Thoracic aorta (tissue), 2 donors: ENCODE data around the gene SLC27A4. TPM values are rescaled to one million over a fixed set of nuclear protein-coding genes. Genes with fewer than 3 reads are reported as not detected.

ENCODE experiments used
- ATAC-seq: fragments of 150-250 bp; one replicate; pipeline ENCODE4 v1.8.0; 2017; ENCODE audit warnings: low read depth; ENCODE audit not compliant: insufficient number of reproducible peaks, low FRiP score
- DNase-seq: peaks from one replicate; pipeline ENCODE4 v3.0.0-alpha.2; 2020; ENCODE audit warnings: low spot score
- H3K27ac ChIP-seq, 2 donors: fragments of 200-600 bp; sonication (generic); 1 replicate in 1 of 2; 2 replicates in 1 of 2; pipeline ENCODE4 v1.5.1; 2016; ENCODE audit warnings: mild to moderate bottlenecking in 2 of 2, moderate library complexity in 2 of 2
- H3K27me3 ChIP-seq: fragments of 200-600 bp; sonication (generic); replicated peaks from 2 replicates; pipeline ENCODE4 v1.6.0; 2016; ENCODE audit warnings: mild to moderate bottlenecking; ENCODE audit not compliant: insufficient read depth
- H3K36me3 ChIP-seq: fragments of 200-600 bp; sonication (generic); one replicate; pipeline ENCODE4 v1.5.1; 2016
- H3K4me1 ChIP-seq, 2 donors: fragments of 200-600 bp; sonication (generic); 1 replicate in 1 of 2; 2 replicates in 1 of 2; pipeline versions ENCODE4 v1.5.1 to v1.6.0; 2016; ENCODE audit warnings: low read depth in 2 of 2, mild to moderate bottlenecking in 1 of 2; ENCODE audit not compliant: control insufficient read depth in 1 of 2
- H3K4me3 ChIP-seq: fragments of 200-600 bp; sonication (generic); 2 replicates; pipeline ENCODE4 v1.5.1; 2016; ENCODE audit warnings: mild to moderate bottlenecking
- H3K9me3 ChIP-seq: fragments of 200-600 bp; sonication (generic); 2 replicates; pipeline ENCODE4 v1.5.1; 2016
- total RNA-seq, 2 donors: library from RNA; depleted of rRNA; stranded (reverse); fragments of >200 nt; gene quantifications; one replicate each; pipeline versions ENCODE4 v1.1.0 to v1.2.3, GENCODE V29; 2016
- TF ChIP-seq, protein P1 (sequence below): fragments of 200-600 bp; sonication (generic); IDR thresholded peaks from one replicate; pipeline ENCODE4 v1.5.1; 2019; ENCODE audit warnings: antibody characterized with exemption

Gene SLC27A4
- total RNA-seq, 2 donors from 2014 or later, result 20.9 to 36.8 TPM

DNA sequence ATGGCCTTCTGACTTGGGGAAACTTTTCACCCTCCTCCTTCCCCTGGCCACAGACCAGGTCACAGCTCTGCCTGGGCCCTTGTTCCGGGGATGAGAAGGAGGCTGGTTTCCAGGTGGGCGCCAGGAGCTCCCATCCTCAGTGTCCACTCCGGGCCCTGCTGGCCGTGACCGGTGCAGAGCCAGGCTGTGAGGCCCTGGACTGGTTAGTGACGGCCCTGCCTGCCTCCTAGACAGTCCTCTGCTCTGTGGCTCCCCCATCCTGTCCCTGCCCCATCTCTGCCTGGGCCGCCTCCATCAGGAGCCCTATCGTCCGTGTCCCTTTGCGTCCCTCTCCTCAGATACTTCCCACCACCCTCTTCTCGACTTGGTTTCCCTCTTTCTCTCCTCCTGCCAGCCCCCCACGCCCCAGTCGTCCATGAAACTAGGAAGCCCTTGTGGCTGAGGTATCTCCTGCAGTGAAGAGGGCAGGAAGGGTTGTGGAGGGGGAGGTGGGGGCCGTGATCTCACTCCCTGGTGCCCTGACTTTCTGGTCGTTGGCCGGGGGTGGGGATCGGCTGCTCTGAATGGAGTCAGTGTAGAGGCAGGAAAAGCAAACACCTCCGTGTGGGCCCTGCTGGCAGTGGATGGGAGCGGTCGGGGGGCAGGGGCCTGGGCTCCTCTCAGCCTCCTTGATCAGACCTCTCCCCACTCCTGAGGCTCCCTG, 64.9 kb downstream of the SLC27A4 start:
- no peak overlapping the region for H3K27ac ChIP-seq
- TF ChIP-seq, protein P1, sequence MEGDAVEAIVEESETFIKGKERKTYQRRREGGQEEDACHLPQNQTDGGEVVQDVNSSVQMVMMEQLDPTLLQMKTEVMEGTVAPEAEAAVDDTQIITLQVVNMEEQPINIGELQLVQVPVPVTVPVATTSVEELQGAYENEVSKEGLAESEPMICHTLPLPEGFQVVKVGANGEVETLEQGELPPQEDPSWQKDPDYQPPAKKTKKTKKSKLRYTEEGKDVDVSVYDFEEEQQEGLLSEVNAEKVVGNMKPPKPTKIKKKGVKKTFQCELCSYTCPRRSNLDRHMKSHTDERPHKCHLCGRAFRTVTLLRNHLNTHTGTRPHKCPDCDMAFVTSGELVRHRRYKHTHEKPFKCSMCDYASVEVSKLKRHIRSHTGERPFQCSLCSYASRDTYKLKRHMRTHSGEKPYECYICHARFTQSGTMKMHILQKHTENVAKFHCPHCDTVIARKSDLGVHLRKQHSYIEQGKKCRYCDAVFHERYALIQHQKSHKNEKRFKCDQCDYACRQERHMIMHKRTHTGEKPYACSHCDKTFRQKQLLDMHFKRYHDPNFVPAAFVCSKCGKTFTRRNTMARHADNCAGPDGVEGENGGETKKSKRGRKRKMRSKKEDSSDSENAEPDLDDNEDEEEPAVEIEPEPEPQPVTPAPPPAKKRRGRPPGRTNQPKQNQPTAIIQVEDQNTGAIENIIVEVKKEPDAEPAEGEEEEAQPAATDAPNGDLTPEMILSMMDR, result no peak
- no peak overlapping the region for H3K4me3 ChIP-seq
- DNase-seq, result no peak
- H3K27me3 ChIP-seq, result no peaks in the 10 kb centered on the region
- H3K4me1 ChIP-seq, result no peaks in the 10 kb centered on the region
- H3K36me3 ChIP-seq, result no peaks in the 10 kb centered on the region
- H3K9me3 ChIP-seq, result no peaks in the 10 kb centered on the region
- no peak for ATAC-seq

DNA sequence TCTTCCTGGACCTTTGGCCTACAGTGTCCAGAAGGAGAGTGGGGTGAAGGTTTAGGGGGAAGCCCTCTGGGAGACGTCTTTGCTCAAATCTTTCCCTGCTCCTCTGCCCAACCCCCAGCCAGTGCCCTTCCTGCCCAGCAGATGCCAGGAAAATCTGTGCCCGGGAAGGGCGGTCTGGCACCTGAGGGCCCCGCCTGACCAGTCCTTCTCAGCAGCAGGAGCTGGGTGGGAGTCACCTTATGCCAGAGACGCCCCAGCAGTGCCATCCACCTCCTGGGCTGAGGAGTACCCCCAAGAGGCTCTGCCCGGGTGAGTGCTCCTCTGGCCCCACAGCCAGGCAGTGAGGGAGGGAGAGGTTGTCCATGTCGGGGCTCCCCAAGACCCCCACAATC, 65.4 kb downstream of the SLC27A4 start:
- Histone ChIP-seq H3K27me3 (no peaks in the 10 kb centered on the region), H3K4me3 (no peak overlapping the region), H3K9me3 (no peaks in the 10 kb centered on the region), H3K27ac (no peak overlapping the region), H3K36me3 (no peaks in the 10 kb centered on the region), H3K4me1 (no peaks in the 10 kb centered on the region)
- no peak for ATAC-seq
- TF ChIP-seq, protein P1, result no peak
- no peak for DNase-seq

DNA sequence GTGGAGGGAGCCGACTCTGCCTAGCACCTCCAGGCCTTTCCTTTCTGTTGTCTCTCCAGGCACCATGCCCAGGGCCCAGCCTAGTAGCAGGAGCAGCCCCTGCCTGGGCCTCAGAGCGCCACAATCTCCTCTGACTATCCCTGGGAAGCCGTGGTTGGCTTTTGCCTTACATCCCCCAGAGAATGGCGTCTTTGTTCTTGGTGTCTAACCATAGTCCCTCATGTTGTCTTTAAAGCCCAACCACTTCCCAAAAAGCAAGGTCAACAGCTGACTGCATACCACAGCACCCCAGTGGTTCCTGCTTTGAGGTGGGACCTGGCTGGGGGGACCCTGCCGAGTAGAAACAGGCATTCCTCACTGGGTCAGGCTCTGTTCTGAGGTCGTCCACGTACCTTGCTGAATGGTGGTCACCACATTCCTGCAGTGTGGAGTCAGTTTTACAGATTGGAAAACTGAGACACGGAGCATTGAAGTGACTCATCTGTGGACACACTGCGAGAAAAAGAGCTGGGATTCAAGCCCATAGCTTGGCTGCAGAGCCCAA, 66.6 kb downstream of the SLC27A4 start:
- DNase-seq, result no peak
- TF ChIP-seq, protein P1, result no peak
- H3K9me3 ChIP-seq, result no peaks in the 10 kb centered on the region
- no peak overlapping the region for H3K4me3 ChIP-seq
- no peaks in the 10 kb centered on the region for H3K4me1 ChIP-seq
- ATAC-seq, result no peak
- no peak overlapping the region for H3K27ac ChIP-seq
- H3K36me3 ChIP-seq, result no peaks in the 10 kb centered on the region
- no peaks in the 10 kb centered on the region for H3K27me3 ChIP-seq

DNA sequence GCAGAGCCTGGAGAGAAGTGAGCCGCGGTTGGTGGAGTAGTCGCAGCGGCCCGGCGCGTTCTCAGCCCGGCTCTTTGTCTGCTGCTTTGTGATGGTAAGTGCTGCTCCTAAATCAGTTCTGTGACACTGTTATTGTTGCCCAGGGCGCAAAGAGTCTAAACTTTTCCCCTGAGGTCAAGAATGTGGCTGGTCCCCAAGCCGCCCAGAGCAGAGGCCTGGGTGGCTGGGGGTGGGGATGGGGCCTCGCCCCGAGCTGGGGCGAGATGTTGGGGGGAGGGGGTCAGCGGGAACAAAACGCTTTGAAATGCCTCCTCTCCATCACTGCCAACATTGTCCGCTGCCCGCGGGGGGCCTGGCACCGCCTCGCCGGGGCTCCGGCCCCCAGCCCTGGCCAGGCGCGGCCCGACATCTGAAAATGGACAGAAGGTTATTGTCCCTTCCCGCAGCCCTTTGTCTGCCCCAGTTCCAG, 68.7 kb downstream of the SLC27A4 start:
- Histone ChIP-seq H3K4me3 (no peak overlapping the region), H3K27ac (no peak overlapping the region), H3K27me3 (no peaks in the 10 kb centered on the region), H3K9me3 (no peaks in the 10 kb centered on the region), H3K4me1 (no peaks in the 10 kb centered on the region), H3K36me3 (no peaks in the 10 kb centered on the region)
- no peak for DNase-seq
- TF ChIP-seq, protein P1, result no peak
- ATAC-seq, result no peak

DNA sequence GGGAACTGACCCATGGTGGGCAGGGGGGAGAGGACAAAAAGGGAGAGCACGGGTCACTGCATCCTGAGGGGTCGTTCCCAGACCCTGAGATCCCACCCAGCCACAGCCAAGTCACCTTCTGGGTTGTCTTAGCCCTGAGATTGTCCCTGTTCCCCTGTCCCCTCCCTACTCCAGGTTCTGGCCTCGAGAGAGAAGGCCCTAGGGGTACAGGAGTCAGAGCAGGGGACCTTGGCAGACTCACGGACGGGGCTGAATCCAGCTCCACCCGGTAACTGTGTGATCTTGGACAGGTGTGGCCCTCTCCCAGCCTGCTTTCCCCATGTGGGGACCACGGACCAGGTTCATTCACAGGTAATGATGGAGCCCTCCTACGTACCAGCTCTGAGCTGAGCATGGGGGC, 69.1 kb downstream of the SLC27A4 start:
- H3K4me3 ChIP-seq, result no peak overlapping the region
- H3K36me3 ChIP-seq, result no peaks in the 10 kb centered on the region
- H3K4me1 ChIP-seq, result no peaks in the 10 kb centered on the region
- TF ChIP-seq, protein P1, result no peak
- H3K9me3 ChIP-seq, result no peaks in the 10 kb centered on the region
- H3K27me3 ChIP-seq, result no peaks in the 10 kb centered on the region
- DNase-seq, result no peak
- H3K27ac ChIP-seq, result no peak overlapping the region
- no peak for ATAC-seq
